Activated CD8-positive, alpha-beta memory T cell treated with anti-CD3 and anti-CD28 coated beads, Interleukin-2, amount 50 U/mL, for 1 hour (primary cell): Measurements from ENCODE around the gene CAB39.
A peak's percentile ranks its signal among the peaks of the same experiment; 100 is the strongest.

Experiments
- DNase-seq: peaks from one replicate; pipeline ENCODE4 v3.0.0-alpha.2; 2020; ENCODE audit errors: extremely low read depth

Gene CAB39

DNA sequence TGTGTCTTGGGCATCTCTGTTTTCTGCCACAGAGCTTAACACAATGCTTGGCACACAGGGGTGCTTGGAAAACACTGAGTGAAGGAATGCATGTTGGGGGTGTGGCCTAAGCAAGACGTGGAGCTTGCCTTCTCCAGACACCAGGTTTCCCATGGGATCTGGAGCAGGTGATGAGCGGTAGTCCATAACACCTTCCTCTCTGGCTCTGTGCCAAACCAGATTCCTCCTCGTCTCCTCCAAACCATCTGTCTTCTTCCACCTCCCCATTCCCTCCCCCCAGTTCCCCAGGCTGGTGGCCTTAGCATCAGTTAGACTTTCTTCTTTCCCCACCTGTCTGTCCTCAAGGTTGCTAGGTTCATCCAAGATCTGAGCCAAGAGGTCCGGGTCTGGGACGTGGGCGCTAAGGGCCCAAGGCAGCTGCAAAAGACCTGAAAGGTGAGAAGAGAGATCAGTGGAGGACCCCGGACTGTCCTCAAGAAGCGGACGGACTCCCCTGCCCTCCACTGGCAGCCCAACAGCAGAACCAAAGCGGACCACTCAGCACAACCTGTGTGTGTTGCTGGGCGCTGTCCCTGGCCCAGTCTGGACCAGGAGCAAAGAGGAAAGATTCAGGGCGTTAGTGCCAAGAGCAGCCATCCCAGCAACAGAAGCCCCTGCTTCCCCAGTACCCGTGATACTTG lies 150.9 kb downstream of the CAB39 start:
- no peak for DNase-seq

- no peak for DNase-seq
These were observed 151.5 kb downstream of the CAB39 start for GRCh38 chr2:230864122-230864604.

DNA sequence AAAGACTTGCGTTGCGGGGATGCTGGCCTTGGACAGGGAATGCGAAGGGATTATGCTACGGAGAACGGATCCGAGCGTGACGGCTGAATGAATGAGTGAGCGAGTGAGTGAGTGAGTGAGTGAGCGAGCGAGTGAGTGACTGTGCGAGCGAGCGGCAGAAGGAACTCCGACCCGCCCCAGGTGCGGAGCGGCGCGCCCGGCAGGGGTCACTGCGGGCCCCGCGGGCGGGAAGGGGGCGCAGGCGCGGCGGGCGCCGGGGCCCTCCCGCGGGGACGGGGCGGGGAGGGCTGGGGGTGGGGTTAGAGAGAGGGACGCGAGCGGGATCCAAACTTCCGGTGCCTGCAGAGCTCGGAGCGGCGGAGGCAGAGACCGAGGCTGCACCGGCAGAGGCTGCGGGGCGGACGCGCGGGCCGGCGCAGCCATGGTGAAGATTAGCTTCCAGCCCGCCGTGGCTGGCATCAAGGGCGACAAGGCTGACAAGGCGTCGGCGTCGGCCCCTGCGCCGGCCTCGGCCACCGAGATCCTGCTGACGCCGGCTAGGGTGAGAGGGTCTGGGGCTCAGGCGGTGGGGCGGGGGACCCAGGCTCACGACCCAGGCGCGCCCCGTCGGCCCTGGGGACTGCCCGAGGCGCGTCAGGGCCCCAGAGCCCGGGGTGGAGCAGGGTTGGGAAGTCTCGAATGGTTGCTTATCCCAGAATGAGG lies 152.1 kb downstream of the CAB39 start, which contains the start of gene ITM2C:
ITM2C (plus strand) TSS at position 338 of the 702 bp plus-strand sequence; CDS start at position 422, 84 bp downstream.
- peak; percentile 50 for DNase-seq

- no peak for DNase-seq
These were observed 152.7 kb downstream of the CAB39 start for GRCh38 chr2:230865307-230865765.

GRCh38 chr2:230865766-230866755 lies 153.4 kb downstream of the CAB39 start:
- no peak for DNase-seq

GRCh38 chr2:230866756-230867523 lies 154.3 kb downstream of the CAB39 start:
- peak; percentile 41 for DNase-seq

DNA sequence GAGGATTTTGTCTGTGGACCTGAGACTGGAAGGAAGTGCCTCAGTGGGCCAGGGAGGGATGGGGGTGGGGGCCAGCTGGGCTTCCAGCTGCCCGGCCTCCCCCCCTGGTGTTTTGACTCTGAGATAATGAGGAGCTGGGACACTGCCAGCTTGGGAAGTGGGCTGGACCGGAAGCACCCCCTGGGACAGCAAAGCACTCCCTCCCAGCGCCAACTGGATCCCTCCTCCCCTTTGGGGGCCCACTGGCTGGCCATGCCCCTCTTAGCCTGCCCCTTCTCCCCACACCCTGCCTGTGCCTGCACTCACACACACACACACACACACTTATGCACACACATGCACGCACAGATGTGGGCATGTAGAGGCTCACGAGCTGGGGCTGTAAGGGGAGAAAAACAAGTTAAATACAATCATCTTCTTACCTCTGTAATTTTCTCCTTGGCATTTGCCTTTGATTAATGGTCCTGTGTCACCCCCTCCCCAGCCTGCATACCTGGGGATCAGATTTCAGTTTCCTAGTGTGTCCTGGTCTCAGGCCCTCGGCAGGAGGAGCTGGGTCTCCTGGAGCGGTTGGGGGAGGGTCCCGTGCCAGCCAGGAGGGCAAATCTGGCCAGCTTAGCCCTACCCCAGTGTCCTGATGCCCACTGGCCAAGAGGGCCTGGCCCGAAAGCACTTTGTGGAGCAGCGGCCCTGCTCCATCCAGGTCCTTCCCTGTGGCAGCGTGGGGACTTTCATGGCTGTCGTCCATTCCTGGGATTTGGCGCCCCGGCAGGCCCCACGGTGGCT lies 155.7 kb downstream of the CAB39 start:
- DNase-seq = no peak

- DNase-seq = no peak
These were observed 156.6 kb downstream of the CAB39 start for GRCh38 chr2:230868947-230869913.

DNA sequence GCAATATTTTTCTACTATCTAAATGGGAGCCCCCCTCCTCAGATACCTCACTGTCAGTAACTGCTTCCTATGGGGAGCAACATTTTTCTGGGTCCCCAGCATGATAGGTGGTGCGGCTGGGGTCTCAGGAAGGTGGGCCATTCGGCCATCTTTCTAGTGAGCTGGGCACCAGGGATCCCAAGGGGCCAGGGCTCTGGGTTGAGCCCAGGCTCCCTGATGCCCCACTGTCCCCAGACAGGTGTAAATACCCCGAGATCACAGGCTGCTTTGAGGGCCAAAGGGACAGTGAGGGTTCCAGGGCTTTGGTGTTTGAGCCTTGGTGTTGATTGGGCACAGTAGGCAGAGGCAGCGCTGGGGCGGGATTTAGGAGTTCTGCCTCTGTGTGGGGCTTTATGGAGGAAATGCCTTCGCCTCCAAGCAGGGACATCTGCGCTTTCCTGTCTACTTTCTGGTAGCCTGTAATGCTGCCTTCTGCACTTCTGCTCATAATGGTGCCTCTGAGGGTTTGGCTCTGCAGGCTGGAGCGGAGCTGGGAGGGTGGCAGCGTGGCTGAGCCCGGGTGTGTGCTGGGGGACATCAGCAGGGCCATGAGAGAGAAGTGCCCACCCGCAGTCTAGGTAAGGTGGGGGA lies 157.4 kb downstream of the CAB39 start:
- DNase-seq = no peak
